ENCODE data around the gene COL4A1.

GRCh38 chr13:110211735-110212134, 95.2 kb downstream of the COL4A1 start:
- TF ChIP-seq POLR2AphosphoS5 (IDR thresholded peaks at IDR 0.05; ENCODE audit: low read depth), result no peak
- TF ChIP-seq CTCF (IDR thresholded peaks at IDR 0.05; ENCODE audit: insufficient read depth, low read length), result no peak
- TF ChIP-seq SPI1 (IDR thresholded peaks at IDR 0.05; ENCODE audit: borderline replicate concordance, low read depth), result no peak
- TF ChIP-seq REST (IDR thresholded peaks at IDR 0.05; ENCODE audit: insufficient replicate concordance, low read depth), result no peak
- TF ChIP-seq GABPA (IDR thresholded peaks at IDR 0.05; ENCODE audit: low read depth), result no peak
